ENCODE results near the gene RHOC. TPM values are rescaled to one million over a fixed set of nuclear protein-coding genes. Genes with fewer than 3 reads are reported as not detected.
A peak's percentile ranks its signal among the peaks of the same experiment; 100 is the strongest.

The RHOC gene
- total RNA-seq, 1 experiment from 2014 or later: 16.5 TPM

DNA sequence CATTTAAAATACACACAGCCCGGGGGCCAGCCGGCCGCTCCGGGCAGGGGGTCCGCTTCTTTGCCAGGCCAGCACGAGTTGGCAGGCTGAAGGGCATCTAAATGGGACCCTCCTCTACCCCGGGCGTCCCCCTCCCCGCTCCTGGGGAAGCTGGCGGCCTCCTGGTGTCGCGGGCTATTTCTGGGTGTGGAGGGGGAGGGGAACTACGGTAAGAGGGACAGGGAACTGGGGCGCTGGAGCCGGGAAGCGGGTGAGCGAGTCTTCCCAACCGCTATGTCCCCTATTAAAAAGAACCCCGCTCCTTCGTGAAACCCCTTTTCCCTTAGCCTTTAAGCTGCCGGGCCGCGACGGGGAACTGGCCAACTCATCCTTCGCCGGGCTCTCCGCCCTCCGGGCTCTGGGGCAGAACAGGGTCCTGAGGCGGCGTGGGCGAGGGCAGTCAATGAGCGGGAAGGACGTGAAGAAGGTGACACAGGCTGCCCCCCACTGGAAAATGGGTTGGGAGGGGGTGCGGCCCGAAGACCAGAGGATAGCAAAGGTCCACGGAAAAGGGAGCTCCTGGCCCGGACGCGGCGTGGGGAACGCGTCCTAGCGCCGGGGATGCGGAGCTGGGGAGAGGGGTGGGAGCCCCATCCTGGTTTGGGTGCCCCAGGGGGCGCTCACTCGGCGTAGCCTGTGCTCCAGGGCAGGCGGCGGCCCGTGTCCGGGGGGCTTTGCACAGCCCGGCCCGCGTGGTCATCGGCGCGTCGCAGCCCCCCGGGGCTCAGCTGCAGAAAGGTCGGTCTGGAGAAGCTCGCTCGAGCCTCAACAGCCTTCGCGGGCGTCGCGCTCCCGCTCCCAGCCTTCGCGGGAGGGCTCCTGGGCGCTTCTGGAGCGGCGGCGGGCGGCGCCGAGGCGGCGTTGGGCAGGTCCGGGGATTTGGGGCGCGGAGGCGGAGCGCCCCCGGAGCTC lies 7.7 kb upstream of the RHOC start:
- peak overlapping the region; percentile 68 for H3K9ac ChIP-seq (ENCODE audit: low read length)
- DNase-seq: peak; percentile 55
- H3K27ac ChIP-seq (ENCODE audit: low read length): no peak overlapping the region
- H3K27me3 ChIP-seq (ENCODE audit: low read length): no peaks in the 10 kb centered on the region
- H3K9me2 ChIP-seq (replicated peaks; ENCODE audit: insufficient read depth, low read length): no peaks in the 10 kb centered on the region
- H3K9me3 ChIP-seq (ENCODE audit: low read length): no peaks in the 10 kb centered on the region
- no peaks in the 10 kb centered on the region for H3K79me2 ChIP-seq (ENCODE audit: low read length)
- H3K4me1 ChIP-seq (ENCODE audit: low read length): peaks cover 28% of the 10 kb centered on the region
- H2AFZ ChIP-seq (ENCODE audit: low read length): peak overlapping the region; percentile 74; the same call in 1 of the 2 replicates
- H4K20me1 ChIP-seq (ENCODE audit: insufficient read depth, low read depth, low read length): peaks cover 3% of the 10 kb centered on the region
- H3K4me3 ChIP-seq (ENCODE audit: low read length): peak overlapping the region; percentile 68
- peak overlapping the region; percentile 77 for H3K4me2 ChIP-seq (ENCODE audit: low read depth, low read length, poor library complexity, severe bottlenecking)
- no peaks in the 10 kb centered on the region for H3K36me3 ChIP-seq (ENCODE audit: insufficient read depth, low read length)

GRCh38 chr1:112713466-112714312 lies 6.8 kb upstream of the RHOC start:
- Histone ChIP-seq H3K9me3 (ENCODE audit: low read length) (no peaks in the 10 kb centered on the region), H3K4me2 (ENCODE audit: low read depth, low read length, poor library complexity, severe bottlenecking) (peak overlapping the region; percentile 77), H3K4me1 (ENCODE audit: low read length) (peaks cover 24% of the 10 kb centered on the region), H3K27ac (ENCODE audit: low read length) (no peak overlapping the region), H3K79me2 (ENCODE audit: low read length) (no peaks in the 10 kb centered on the region), H3K9ac (ENCODE audit: low read length) (no peak overlapping the region), H3K27me3 (ENCODE audit: low read length) (no peaks in the 10 kb centered on the region), H3K9me2 (replicated peaks; ENCODE audit: insufficient read depth, low read length) (no peaks in the 10 kb centered on the region), H3K36me3 (ENCODE audit: insufficient read depth, low read length) (no peaks in the 10 kb centered on the region), H3K4me3 (ENCODE audit: low read length) (peak overlapping the region; percentile 68), H2AFZ (ENCODE audit: low read length) (no peak overlapping the region), H4K20me1 (ENCODE audit: insufficient read depth, low read depth, low read length) (peaks cover 3% of the 10 kb centered on the region)
- peak; percentile 66 for DNase-seq

GRCh38 chr1:112712701-112713128 lies 5.8 kb upstream of the RHOC start:
- Histone ChIP-seq H3K9ac (ENCODE audit: low read length) (no peak overlapping the region), H3K9me3 (ENCODE audit: low read length) (no peaks in the 10 kb centered on the region)

DNA sequence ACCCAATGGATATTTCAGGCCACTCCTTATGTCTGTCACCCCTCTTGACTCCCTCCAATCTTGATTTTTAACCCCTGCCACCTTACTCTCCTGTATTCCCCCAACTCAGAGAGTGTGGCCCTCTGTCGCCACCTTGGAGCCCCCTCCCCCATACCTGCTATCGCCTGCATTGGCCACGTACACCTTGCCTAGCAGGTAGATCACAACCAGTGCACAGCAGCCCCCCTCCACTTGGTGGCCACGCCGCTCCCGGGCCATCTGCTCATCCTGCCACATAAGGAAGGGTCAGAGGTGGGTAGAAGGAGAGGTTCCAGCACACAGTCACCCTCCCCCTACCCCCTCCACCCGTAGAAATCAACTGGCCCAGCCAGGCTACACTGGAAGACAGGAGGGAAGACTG lies 5.3 kb upstream of the RHOC start:
- no peaks in the 10 kb centered on the region for H3K36me3 ChIP-seq (ENCODE audit: insufficient read depth, low read length)
- no peak overlapping the region for H3K9ac ChIP-seq (ENCODE audit: low read length)
- H3K27me3 ChIP-seq (ENCODE audit: low read length): no peaks in the 10 kb centered on the region
- no peak for DNase-seq
- H3K79me2 ChIP-seq (ENCODE audit: low read length): no peaks in the 10 kb centered on the region
- no peak overlapping the region for H2AFZ ChIP-seq (ENCODE audit: low read length)
- no peak overlapping the region for H3K27ac ChIP-seq (ENCODE audit: low read length)
- no peak overlapping the region for H3K4me2 ChIP-seq (ENCODE audit: low read depth, low read length, poor library complexity, severe bottlenecking)
- no peaks in the 10 kb centered on the region for H3K9me3 ChIP-seq (ENCODE audit: low read length)
- H3K4me1 ChIP-seq (ENCODE audit: low read length): peaks cover 27% of the 10 kb centered on the region
- no peak overlapping the region for H3K4me3 ChIP-seq (ENCODE audit: low read length)
- H4K20me1 ChIP-seq (ENCODE audit: insufficient read depth, low read depth, low read length): peaks cover 3% of the 10 kb centered on the region
- no peaks in the 10 kb centered on the region for H3K9me2 ChIP-seq (replicated peaks; ENCODE audit: insufficient read depth, low read length)

More at GRCh38 chr1:112712701-112713128, 5.8 kb upstream of the RHOC start:
- no peaks in the 10 kb centered on the region for H3K9me2 ChIP-seq (replicated peaks; ENCODE audit: insufficient read depth, low read length)
- no peak for DNase-seq
- no peak overlapping the region for H3K4me2 ChIP-seq (ENCODE audit: low read depth, low read length, poor library complexity, severe bottlenecking)
- H3K79me2 ChIP-seq (ENCODE audit: low read length): no peaks in the 10 kb centered on the region
- no peak overlapping the region for H2AFZ ChIP-seq (ENCODE audit: low read length)
- peaks cover 24% of the 10 kb centered on the region for H3K4me1 ChIP-seq (ENCODE audit: low read length)
- no peak overlapping the region for H3K27ac ChIP-seq (ENCODE audit: low read length)
- H3K27me3 ChIP-seq (ENCODE audit: low read length): no peaks in the 10 kb centered on the region
- peaks cover 3% of the 10 kb centered on the region for H4K20me1 ChIP-seq (ENCODE audit: insufficient read depth, low read depth, low read length)
- no peaks in the 10 kb centered on the region for H3K36me3 ChIP-seq (ENCODE audit: insufficient read depth, low read length)
- no peak overlapping the region for H3K4me3 ChIP-seq (ENCODE audit: low read length)

DNA sequence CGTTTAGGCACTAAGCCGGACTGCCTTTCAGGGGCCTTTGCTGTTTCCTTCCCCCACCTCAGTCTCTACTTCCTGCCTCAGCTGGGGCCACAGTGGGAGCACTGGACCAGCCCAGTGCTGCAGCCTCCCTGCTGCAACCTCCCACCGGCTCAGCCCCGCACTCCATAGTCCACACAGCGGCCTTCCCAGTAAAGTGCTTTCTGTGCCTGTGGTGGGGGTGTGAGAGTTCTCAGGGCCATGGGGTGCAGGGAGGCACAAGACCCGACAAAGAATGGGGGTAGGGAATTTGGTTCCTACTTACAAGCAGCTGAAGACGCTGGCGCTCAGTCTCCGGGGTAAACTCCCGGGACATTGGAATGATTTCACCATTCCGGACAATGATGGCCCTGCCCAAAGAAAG lies 4.7 kb upstream of the RHOC start:
- Histone ChIP-seq H3K79me2 (ENCODE audit: low read length) (no peaks in the 10 kb centered on the region), H3K4me1 (ENCODE audit: low read length) (peaks cover 29% of the 10 kb centered on the region), H3K36me3 (ENCODE audit: insufficient read depth, low read length) (no peaks in the 10 kb centered on the region), H3K9me2 (replicated peaks; ENCODE audit: insufficient read depth, low read length) (no peaks in the 10 kb centered on the region), H2AFZ (ENCODE audit: low read length) (no peak overlapping the region), H3K27me3 (ENCODE audit: low read length) (no peaks in the 10 kb centered on the region), H3K4me3 (ENCODE audit: low read length) (no peak overlapping the region), H3K4me2 (ENCODE audit: low read depth, low read length, poor library complexity, severe bottlenecking) (no peak overlapping the region), H3K27ac (ENCODE audit: low read length) (no peak overlapping the region), H4K20me1 (ENCODE audit: insufficient read depth, low read depth, low read length) (peaks cover 3% of the 10 kb centered on the region), H3K9ac (ENCODE audit: low read length) (no peak overlapping the region), H3K9me3 (ENCODE audit: low read length) (no peaks in the 10 kb centered on the region)
- no peak for DNase-seq

- no peak overlapping the region for H3K27ac ChIP-seq (ENCODE audit: low read length)
- peaks cover 32% of the 10 kb centered on the region for H3K4me1 ChIP-seq (ENCODE audit: low read length)
- no peak overlapping the region for H3K9ac ChIP-seq (ENCODE audit: low read length)
- H3K27me3 ChIP-seq (ENCODE audit: low read length): no peaks in the 10 kb centered on the region
- H2AFZ ChIP-seq (ENCODE audit: low read length): no peak overlapping the region
- no peaks in the 10 kb centered on the region for H3K9me3 ChIP-seq (ENCODE audit: low read length)
- H3K4me3 ChIP-seq (ENCODE audit: low read length): no peak overlapping the region
- H4K20me1 ChIP-seq (ENCODE audit: insufficient read depth, low read depth, low read length): peaks cover 3% of the 10 kb centered on the region
- H3K4me2 ChIP-seq (ENCODE audit: low read depth, low read length, poor library complexity, severe bottlenecking): no peak overlapping the region
- no peaks in the 10 kb centered on the region for H3K9me2 ChIP-seq (replicated peaks; ENCODE audit: insufficient read depth, low read length)
- no peak for DNase-seq
- no peaks in the 10 kb centered on the region for H3K79me2 ChIP-seq (ENCODE audit: low read length)
- H3K36me3 ChIP-seq (ENCODE audit: insufficient read depth, low read length): no peaks in the 10 kb centered on the region
Measured at GRCh38 chr1:112711041-112711440, 4.1 kb upstream of the RHOC start.

DNA sequence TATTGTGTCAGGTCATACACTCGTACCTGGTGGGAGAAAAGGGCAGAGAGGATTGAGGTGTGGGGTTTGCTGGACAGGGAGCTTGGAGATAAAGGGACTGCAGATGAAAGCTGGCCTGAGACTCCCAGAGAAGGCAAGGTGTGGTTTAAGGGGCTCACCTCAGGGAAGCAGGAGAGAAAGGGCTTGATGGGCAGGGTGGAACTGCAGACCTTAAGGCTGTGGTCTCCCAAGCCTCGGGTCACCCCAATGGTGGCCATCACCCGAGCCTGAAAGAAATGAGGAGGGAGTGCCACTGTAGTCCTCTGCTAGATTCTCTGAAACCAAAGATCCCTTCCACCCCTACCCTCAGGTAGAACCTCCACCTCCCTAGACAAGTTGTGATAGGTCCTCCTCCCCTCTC lies 3.7 kb upstream of the RHOC start:
- Histone ChIP-seq H2AFZ (ENCODE audit: low read length) (no peak overlapping the region), H3K4me1 (ENCODE audit: low read length) (peaks cover 32% of the 10 kb centered on the region), H3K27ac (ENCODE audit: low read length) (no peak overlapping the region), H3K9ac (ENCODE audit: low read length) (no peak overlapping the region), H3K4me2 (ENCODE audit: low read depth, low read length, poor library complexity, severe bottlenecking) (no peak overlapping the region), H3K4me3 (ENCODE audit: low read length) (no peak overlapping the region), H3K9me3 (ENCODE audit: low read length) (no peaks in the 10 kb centered on the region), H3K9me2 (replicated peaks; ENCODE audit: insufficient read depth, low read length) (no peaks in the 10 kb centered on the region), H3K36me3 (ENCODE audit: insufficient read depth, low read length) (no peaks in the 10 kb centered on the region), H4K20me1 (ENCODE audit: insufficient read depth, low read depth, low read length) (peaks cover 3% of the 10 kb centered on the region), H3K79me2 (ENCODE audit: low read length) (no peaks in the 10 kb centered on the region), H3K27me3 (ENCODE audit: low read length) (no peaks in the 10 kb centered on the region)
- DNase-seq: no peak

- Histone ChIP-seq H4K20me1 (ENCODE audit: insufficient read depth, low read depth, low read length) (peaks cover 3% of the 10 kb centered on the region), H3K4me2 (ENCODE audit: low read depth, low read length, poor library complexity, severe bottlenecking) (no peak overlapping the region), H3K27ac (ENCODE audit: low read length) (no peak overlapping the region), H3K79me2 (ENCODE audit: low read length) (no peaks in the 10 kb centered on the region), H3K27me3 (ENCODE audit: low read length) (no peaks in the 10 kb centered on the region), H3K36me3 (ENCODE audit: insufficient read depth, low read length) (no peaks in the 10 kb centered on the region), H3K9me2 (replicated peaks; ENCODE audit: insufficient read depth, low read length) (no peaks in the 10 kb centered on the region), H3K9ac (ENCODE audit: low read length) (no peak overlapping the region), H3K4me1 (ENCODE audit: low read length) (peaks cover 33% of the 10 kb centered on the region), H2AFZ (ENCODE audit: low read length) (no peak overlapping the region), H3K4me3 (ENCODE audit: low read length) (no peak overlapping the region), H3K9me3 (ENCODE audit: low read length) (no peaks in the 10 kb centered on the region)
- DNase-seq: no peak
Measured at GRCh38 chr1:112710159-112710558, 3.2 kb upstream of the RHOC start.
